OCI-LY3 (cell line): ENCODE measurements around the gene IFITM1.
"Not testable (repeated sequence)": the region's sequence is repeated elsewhere in the genome, so short reads cannot be mapped to it uniquely, and the experiment has no call there.

Source experiments
- H2AFZ ChIP-seq: fragments of 200-600, 300-600 bp; shearing (Covaris generic); 2 replicates; pipeline ENCODE4 v1.6.0; 2014; ENCODE audit warnings: antibody characterized with exemption, low read depth, low read length
- H3K27ac ChIP-seq: fragments of 200-600, 300-600 bp; sonication (generic); 2 replicates; pipeline ENCODE4 v1.5.1; 2014; ENCODE audit warnings: mild to moderate bottlenecking, low read length, moderate library complexity, mixed read lengths
- H3K27me3 ChIP-seq: fragments of 200-600, 300-600 bp; sonication (generic); 2 replicates; pipeline ENCODE4 v1.6.1; 2014; ENCODE audit warnings: low read depth, low read length, mixed read lengths
- H3K36me3 ChIP-seq: fragments of 200-600, 300-600 bp; sonication (generic); replicated peaks from 2 replicates; pipeline ENCODE3; 2014; ENCODE audit warnings: low read depth, low read length, mixed read lengths
- H3K4me1 ChIP-seq: fragments of 300-600, 200-600 bp; sonication (generic); 2 replicates; pipeline ENCODE4 v1.6.1; 2014; ENCODE audit warnings: low read length, mixed read lengths
- H3K4me2 ChIP-seq: fragments of 200-600, 300-600 bp; sonication (generic); 2 replicates; pipeline ENCODE4 v1.6.1; 2014; ENCODE audit warnings: low read length, mixed read lengths
- H3K4me3 ChIP-seq: fragments of 300-600, 200-600 bp; sonication (generic); 2 replicates; pipeline ENCODE4 v1.5.1; 2014; ENCODE audit warnings: antibody characterized with exemption, mild to moderate bottlenecking, low read length, moderate library complexity
- H3K79me2 ChIP-seq: fragments of 300-600, 200-600 bp; shearing (Covaris generic); 2 replicates; pipeline ENCODE4 v1.6.1; 2014; ENCODE audit warnings: mild to moderate bottlenecking, low read length, mixed read lengths
- H3K9ac ChIP-seq: fragments of 300-600, 200-600 bp; shearing (Covaris generic); 2 replicates; pipeline ENCODE4 v1.6.0; 2014; ENCODE audit warnings: mild to moderate bottlenecking, low read length, moderate library complexity
- H3K9me3 ChIP-seq: fragments of 200-600, 300-600 bp; shearing (Covaris generic); 2 replicates; pipeline ENCODE4 v1.6.1; 2014; ENCODE audit warnings: low read length, mixed read lengths; ENCODE audit not compliant: insufficient read depth
- H4K20me1 ChIP-seq: fragments of 200-600, 300-600 bp; sonication (generic); 2 replicates; pipeline ENCODE4 v1.6.1; 2016; ENCODE audit warnings: low read length, mixed read lengths; ENCODE audit not compliant: insufficient read depth
- EZH2phosphoT487 ChIP-seq: fragments of 200-600 bp; shearing (Covaris generic); IDR thresholded peaks from 2 replicates; pipeline ENCODE4 v1.6.1; 2018; ENCODE audit warnings: antibody characterized with exemption, mixed run types, low read depth
- TF ChIP-seq, protein P1 (sequence below): fragments of 200-600, 300-600 bp; sonication (generic); IDR thresholded peaks from 2 replicates; pipeline ENCODE4 v1.5.1; 2014; ENCODE audit warnings: antibody characterized with exemption, low read length, low read depth

Gene IFITM1

DNA sequence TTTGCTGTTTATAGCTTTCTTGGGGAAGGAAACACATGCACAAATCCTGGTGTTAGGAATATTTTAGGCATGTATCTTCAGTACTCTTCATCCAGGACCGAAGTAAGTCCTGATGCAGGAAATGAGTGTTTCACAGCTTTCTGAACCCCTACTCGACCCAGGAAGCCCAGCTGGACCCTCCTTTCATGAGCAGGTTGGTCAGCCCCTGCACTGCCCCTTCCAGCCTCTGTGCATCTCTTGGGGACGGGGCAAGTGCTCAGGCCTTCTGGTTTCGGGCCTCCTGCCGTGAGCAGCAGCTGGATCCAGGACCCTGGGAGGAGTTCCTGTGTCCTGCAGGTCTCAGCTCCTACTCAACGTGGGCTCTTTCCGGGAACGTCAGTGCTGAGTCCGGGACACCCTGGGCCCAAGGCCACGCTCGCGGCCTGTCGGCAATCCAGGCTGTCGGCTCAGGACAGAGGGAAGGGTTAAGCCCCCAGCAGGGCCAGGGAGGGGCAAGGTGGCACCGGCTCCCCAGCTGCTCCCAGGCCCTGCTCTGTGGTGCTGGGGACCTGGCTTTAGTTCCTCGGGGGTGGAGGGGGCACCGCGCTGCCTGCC, 3.8 kb upstream of the IFITM1 start:
- not testable (repeated sequence) for H3K27ac ChIP-seq, H3K9me3 ChIP-seq, H3K79me2 ChIP-seq, H2AFZ ChIP-seq, H3K4me3 ChIP-seq, H3K36me3 ChIP-seq, H4K20me1 ChIP-seq, H3K4me2 ChIP-seq, H3K27me3 ChIP-seq, H3K9ac ChIP-seq
- peaks cover 19% of the 10 kb centered on the region for H3K4me1 ChIP-seq

DNA sequence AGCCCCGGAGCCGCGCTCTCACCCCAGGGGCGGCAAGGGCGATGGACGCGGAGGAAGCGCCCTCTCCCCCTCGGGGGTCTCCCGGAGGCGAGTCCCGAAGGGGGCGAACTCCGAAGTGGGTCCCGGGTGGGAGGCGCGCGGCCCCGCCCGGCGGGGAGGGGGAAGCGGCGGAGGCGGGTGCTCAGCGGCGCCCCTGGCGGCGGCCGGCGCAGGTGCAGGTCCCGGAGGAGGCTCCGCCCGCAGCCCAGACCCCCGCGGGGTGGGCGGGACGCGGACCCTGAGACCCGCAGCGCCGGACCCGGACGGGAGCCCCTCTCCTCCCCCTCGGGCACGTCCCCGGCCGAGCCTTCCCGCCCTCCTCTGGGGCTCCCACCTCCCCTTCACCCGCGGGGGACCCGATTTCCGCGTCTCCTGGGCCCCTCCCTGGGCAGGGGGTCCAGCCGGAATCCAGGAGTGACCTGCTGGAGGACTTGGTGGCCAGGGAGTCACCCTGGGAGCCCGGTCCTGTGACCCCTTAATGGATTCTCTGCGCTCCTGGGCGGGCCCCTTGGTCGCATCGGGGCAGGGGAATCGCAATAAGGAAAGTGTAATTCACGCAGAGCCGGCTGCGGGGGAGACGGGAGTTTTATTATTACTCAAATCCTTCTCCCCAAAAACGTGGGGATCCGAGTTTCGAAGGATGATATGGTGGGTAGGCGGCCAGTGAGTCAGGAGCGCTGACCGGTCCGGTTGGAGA, 2.7 kb upstream of the IFITM1 start:
- H4K20me1 ChIP-seq, H3K27ac ChIP-seq, H3K27me3 ChIP-seq, H2AFZ ChIP-seq, H3K9ac ChIP-seq, H3K79me2 ChIP-seq, H3K36me3 ChIP-seq, H3K9me3 ChIP-seq: not testable (repeated sequence)
- peaks cover 19% of the 10 kb centered on the region for H3K4me1 ChIP-seq
- H3K4me2 ChIP-seq = peak overlapping the region; percentile 38; the same call in 1 of the 2 replicates
- H3K4me3 ChIP-seq = 0 out of 2 replicates have a peak overlapping the region, but pooled peaks have one; percentile 43

DNA sequence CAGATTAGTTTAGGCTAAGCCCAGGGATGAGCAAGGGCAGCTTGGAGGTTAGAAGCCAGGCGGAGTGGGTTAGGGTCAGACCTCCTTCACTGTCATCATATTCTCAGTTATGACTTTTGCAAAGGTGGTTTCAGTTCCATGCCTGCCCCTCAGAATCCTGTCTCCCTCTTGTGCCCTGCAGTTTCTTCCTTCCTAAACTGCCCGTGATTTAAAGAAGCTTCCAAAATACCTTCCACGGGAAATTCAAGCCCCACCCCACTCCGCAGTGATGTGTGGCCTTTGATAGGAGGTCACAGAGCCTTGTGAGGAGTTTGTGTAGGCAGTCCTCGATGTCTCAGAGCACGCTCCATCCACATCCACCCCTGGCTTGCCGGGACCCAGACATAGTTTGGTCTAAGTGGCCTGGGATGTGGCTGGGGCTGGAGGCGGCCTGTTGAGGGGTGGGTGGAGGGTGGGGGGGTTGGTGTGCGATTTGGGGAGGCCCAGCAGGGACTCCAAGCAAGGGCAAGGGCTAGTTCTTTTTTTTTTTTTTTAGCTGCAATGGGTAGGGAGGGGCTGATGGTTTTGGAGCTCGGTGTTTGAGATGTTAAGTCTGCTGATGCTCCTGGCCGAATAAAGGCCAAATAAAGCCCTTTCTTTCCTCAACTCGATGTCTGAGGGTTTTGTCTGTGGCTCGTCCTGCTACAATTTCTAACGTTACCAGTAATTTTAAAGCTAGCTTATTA, 1.6 kb upstream of the IFITM1 start:
- H3K27ac ChIP-seq = no peak overlapping the region
- no peak overlapping the region for H3K9ac ChIP-seq
- H3K9me3 ChIP-seq = no peaks in the 10 kb centered on the region
- H4K20me1 ChIP-seq = no peaks in the 10 kb centered on the region
- H3K79me2 ChIP-seq = no peaks in the 10 kb centered on the region
- H3K27me3 ChIP-seq = peaks cover 7% of the 10 kb centered on the region; the same call in 1 of the 2 replicates
- H3K4me1 ChIP-seq = peaks cover 19% of the 10 kb centered on the region
- no peak overlapping the region for H3K4me3 ChIP-seq
- H3K4me2 ChIP-seq = peak overlapping the region; percentile 38
- no peak for TF ChIP-seq EZH2phosphoT487
- TF ChIP-seq, protein P1, sequence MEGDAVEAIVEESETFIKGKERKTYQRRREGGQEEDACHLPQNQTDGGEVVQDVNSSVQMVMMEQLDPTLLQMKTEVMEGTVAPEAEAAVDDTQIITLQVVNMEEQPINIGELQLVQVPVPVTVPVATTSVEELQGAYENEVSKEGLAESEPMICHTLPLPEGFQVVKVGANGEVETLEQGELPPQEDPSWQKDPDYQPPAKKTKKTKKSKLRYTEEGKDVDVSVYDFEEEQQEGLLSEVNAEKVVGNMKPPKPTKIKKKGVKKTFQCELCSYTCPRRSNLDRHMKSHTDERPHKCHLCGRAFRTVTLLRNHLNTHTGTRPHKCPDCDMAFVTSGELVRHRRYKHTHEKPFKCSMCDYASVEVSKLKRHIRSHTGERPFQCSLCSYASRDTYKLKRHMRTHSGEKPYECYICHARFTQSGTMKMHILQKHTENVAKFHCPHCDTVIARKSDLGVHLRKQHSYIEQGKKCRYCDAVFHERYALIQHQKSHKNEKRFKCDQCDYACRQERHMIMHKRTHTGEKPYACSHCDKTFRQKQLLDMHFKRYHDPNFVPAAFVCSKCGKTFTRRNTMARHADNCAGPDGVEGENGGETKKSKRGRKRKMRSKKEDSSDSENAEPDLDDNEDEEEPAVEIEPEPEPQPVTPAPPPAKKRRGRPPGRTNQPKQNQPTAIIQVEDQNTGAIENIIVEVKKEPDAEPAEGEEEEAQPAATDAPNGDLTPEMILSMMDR = no peak
- H3K36me3 ChIP-seq = no peaks in the 10 kb centered on the region
- no peak overlapping the region for H2AFZ ChIP-seq

DNA sequence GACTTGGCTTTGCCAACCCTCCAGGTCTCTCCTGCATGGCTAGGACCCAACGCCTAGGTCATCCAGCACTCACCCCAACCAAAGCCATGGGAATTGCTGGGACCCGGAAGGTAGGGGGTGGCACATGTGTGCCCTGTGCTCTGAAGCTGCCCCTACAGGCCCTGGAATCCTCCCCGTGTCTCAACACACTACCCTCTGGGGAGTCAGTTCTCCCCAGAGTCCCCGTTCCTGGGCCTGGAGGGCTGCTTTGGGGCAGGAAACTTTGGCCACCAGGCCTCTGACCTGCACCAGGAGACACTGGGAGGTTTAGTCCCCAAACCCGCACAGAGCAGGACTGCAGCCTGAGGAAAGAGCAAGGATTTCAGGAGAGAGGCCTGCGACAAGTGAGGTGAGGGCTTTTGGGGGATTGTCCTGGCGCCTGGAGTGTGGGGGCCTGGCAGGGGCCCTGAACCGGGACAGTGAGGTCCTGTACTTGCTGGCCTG, 495 bp upstream of the IFITM1 start:
- no peak overlapping the region for H3K27ac ChIP-seq
- H3K9ac ChIP-seq = no peak overlapping the region
- H3K36me3 ChIP-seq = no peaks in the 10 kb centered on the region
- H3K79me2 ChIP-seq = no peaks in the 10 kb centered on the region
- H3K27me3 ChIP-seq = peaks cover 7% of the 10 kb centered on the region; the same call in 1 of the 2 replicates
- TF ChIP-seq, protein P1 = no peak
- no peak for TF ChIP-seq EZH2phosphoT487
- H2AFZ ChIP-seq = no peak overlapping the region
- H3K9me3 ChIP-seq = no peaks in the 10 kb centered on the region
- H4K20me1 ChIP-seq = no peaks in the 10 kb centered on the region
- no peak overlapping the region for H3K4me3 ChIP-seq
- no peak overlapping the region for H3K4me2 ChIP-seq
- peaks cover 13% of the 10 kb centered on the region for H3K4me1 ChIP-seq

DNA sequence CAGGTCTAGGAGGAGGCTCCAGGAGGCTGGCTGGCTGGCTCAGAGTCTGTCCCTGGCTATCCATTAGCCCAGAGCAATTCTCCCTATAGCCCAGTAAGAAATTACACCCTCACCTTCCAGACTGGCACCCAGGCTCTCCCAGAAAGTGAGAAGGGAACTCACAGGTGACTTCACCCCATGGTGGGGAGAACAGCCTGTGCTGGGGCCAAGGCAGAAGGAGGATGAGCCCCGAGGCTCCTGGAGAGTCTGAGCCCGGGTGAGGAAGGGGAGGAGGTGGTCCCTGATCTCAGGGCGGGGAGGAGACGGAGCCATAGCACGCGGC, 675 bp downstream of the IFITM1 start:
- not testable (repeated sequence) for H3K9ac ChIP-seq, H3K9me3 ChIP-seq, H4K20me1 ChIP-seq, H3K36me3 ChIP-seq, H3K79me2 ChIP-seq, H3K27ac ChIP-seq, H3K4me1 ChIP-seq, H3K4me3 ChIP-seq, H2AFZ ChIP-seq, H3K4me2 ChIP-seq, H3K27me3 ChIP-seq
